Measurements from ENCODE around the gene MT2A.
A peak's percentile ranks its signal among the peaks of the same experiment; 100 is the strongest.
"Not testable (repeated sequence)": the region's sequence is repeated elsewhere in the genome, so short reads cannot be mapped to it uniquely, and the experiment has no call there.

Gene MT2A
- 8.8 to 16.5 reads per million in 2 donors for total RNA-seq

GRCh38 chr16:56608043-56608875 is at the start of gene MT2A:
MT2A (plus strand) TSS chr16:56608584; CDS start chr16:56608656, 72 bp downstream.
- DNase-seq, result peak; percentile 62 to 96 (median 79)

DNA sequence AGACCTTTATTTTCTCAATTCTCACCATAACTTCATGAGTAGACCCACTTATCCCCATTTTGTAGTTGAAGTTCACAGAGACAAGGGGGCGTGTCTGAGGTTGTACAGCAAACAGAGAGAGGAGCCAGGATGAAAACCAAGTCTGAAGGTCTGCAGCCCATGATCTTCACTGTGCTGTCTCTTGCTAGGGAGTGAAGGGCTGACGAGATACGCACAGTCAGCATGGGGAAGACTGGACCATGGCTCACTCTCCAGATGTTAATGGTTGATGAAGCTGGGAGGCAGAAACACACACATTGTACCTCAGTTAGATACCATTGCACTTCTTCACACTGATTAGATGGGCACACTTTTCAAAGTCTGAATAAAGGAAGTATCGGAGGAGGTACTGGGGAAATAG is 49.3 kb upstream of the MT2A start:
- no peak for DNase-seq

DNA sequence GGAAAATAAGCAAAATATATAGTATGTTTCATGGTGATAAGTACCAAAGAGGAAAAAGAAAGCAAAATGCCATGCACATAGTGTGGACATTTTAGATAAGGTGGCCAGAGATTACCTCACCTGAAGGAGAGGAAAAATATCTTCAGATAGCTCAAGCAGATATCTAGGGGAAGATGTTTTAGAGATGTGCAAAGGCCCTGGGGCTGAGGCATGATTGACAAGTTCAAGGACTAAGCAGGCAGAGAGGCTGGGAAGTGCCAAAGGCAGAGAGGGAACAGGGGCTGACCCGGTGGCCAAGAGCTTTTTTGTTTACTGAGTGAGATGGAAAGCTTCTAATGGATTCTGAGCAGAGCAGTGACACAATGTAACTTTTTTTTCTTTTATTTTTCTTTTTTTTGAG is 47.9 kb upstream of the MT2A start:
- DNase-seq, result no peak

GRCh38 chr16:56561126-56561525 is 47.3 kb upstream of the MT2A start:
- DNase-seq, result no peak

- DNase-seq, result no peak
These were observed 43.4 kb upstream of the MT2A start, which contains the start of gene MT4 for GRCh38 chr16:56564793-56565477. MT4 (plus strand) TSS chr16:56565073; CDS start chr16:56565129, 56 bp downstream.

DNA sequence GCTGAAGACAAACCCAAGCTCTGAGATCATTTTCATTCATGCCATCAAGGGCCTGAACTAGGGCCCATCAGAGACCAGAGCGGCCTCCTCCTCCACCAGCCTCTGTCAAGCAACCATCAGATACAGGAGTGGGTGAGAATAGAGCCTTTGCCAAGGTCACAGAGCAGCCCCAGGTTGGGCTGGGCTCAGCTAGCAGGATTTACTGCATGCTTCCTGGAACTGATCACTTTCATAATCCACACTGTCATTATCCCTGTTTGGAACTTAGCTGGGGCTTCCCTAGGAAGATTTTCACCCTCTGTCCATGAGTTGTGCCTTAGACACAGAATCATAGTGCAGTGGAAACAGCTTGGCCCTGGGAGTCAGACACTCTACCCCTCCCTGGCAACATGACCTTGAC is 38.4 kb upstream of the MT2A start:
- DNase-seq, result no peak

DNA sequence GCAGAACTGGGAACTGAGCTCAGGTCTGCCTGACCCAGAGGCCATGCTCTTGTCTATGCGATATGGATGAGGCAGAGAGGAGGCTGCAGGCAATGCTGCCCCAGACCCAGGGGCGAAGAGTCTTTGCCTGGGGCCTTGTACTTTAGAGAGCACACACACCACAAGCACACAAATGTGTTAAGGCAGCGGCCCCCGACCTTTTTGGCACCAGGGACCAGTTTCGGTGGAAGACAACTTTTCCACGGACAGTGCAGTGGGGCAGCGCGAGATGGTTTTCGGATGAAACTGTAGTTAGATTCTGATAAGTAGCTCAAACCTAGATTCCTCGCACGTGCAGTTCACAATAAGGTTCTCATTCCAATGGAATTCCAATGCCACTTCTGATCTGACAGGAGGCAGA is 36.9 kb upstream of the MT2A start:
- DNase-seq, result no peak

- DNase-seq, result no peak
These were observed 33.8 kb upstream of the MT2A start for GRCh38 chr16:56574625-56575024.

DNA sequence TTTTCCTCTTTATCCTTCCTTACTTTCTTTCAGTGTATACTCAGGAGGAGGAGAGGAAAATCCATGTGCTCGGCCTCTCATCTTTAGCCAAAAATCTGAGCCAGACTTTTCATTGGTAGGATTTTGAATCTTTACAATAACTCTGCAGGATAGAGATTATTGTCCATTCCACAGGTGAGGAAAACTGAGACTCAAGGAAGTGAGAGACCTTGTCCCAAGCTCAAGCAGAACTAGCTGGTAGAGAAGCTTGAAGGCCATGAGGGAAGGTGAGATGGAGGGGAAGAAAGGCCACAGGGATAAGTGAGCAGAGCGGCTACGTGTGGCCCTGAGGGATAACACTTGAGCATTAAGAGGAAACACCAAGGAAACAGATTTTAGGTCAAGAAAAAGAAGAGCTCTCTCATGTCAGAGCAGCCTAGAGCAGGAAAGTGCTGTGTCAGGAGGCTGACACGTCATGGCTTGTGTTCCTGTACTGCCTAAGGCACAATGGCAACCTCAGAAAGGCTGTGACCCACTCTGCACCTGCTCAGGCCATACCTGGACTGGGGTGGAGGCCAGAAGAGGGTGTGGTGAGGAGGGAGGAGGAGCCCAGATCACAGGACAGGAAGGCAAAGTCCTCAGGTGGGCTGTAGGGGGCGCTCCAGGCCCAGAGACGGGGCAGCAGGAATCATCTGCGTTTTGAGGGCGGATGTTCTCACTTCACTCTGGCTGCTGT is 31.6 kb upstream of the MT2A start:
- peak; percentile 77 to 85 (median 81) for DNase-seq

DNA sequence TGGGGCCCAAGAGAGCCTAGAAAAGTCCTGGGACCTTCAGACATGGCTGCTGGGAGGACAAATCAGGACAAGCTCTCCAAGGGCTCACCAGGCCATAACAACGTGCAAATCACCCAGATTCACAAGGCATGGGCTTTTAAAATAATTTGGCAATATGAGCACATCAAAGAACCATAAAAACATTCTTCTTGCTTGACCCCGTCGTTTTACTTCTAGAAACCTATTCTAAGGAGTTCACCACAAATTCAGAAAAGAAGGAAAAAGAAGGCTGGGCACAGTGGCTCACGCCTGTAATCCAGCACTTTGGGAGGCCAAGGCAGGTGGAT is 31.1 kb upstream of the MT2A start:
- DNase-seq, result no peak

- DNase-seq, result no peak
These were observed 27.9 kb upstream of the MT2A start for GRCh38 chr16:56580391-56581048.

DNA sequence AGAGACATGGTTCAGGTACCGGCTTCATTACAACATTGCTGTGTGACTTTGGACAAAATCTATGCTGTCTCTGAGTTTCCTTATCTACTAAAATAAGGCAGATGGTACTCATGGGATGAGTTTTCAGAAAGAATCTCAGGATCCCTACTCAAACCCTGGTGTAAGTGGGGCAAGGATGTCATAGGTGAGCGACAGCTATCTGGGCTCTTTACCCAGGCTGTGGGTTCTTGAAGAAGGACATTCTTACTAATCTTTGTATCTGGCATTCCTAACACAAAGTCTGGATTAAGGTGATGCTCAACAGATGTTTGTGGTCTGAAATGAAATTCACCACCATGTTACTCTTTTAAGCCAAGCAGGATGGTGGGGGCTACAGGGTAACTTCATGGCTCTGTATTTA is 25.5 kb upstream of the MT2A start:
- not testable (repeated sequence) for DNase-seq

- DNase-seq, result no peak
These were observed 24.8 kb upstream of the MT2A start for GRCh38 chr16:56583351-56584168.

DNA sequence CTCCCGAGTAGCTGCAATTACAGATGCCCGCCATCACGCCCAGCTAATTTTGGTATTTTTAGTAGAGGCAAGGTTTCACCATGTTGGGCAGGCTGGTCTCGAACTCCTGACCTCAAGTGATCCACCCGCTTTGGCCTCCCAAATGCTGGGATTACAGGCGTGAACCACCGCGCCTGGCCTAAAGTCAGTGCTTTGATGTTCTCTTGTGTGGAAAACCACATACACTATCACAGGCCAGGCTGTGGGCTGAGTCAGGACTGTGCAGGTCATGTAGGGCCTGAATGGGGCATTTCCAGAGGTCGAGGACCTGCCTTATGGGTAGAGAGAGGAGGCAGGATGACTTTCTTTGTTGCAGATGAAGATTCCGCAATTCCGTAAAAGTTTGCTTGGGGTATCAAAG is 24.1 kb upstream of the MT2A start:
- DNase-seq, result no peak

DNA sequence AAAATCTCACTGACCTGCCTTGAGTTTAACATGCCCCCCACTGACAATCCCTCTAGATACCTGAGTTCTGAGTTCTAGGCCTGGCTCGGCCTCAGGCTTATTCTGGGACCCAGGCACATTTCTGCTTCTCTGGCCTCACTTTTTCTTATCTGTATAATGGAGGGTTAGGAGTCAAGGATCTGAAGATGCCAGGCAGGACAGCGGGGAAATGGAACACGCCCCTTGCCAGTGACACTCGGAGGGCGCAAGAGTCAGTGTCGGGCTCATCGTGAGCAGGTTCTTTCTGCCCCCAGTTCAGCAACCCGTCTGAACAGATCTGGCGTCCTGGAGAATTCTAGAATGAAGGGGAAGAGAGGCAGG is 19.6 kb upstream of the MT2A start:
- no peak for DNase-seq

GRCh38 chr16:56589141-56590039 is 19.0 kb upstream of the MT2A start, which contains the start of gene MT3:
MT3 (plus strand) TSS chr16:56589528; CDS start chr16:56589591, 63 bp downstream.
- peak in 2 of 5 experiments; percentile 11 to 76 for DNase-seq

DNA sequence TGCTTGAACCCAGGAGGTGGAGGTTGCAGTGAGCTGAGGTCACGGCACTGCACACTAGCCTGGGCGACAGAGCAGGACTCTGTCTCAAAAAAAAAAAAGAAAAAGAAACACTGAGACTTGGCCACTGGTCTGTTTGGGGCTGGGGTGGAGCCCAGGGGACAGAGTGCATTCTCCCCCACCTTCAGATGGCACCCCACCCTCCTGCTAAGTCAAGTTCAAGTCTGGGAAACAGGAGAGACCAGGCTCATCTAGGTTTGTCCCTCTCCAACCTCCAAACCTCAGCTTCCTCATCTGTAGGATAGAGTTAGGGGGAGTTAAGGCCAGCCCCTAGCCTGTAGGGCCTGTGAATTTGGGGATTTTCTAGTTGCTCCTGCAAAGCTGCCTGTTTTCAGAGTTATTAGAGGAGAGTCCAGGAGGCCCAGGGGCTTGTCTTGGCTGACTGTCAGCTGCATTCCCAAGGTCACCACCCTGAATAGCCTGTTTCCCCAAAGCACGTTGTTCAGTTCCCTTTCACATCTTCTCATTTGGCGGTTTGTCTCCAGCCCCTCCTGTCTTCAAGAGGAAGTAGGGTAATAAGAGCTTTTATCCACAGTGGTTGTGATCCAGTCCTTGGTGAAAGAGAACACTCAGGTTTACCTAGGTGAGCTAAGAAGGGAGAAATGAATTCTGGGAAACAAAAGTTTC is 16.9 kb upstream of the MT2A start:
- DNase-seq, result no peak

GRCh38 chr16:56593573-56594291 is 14.7 kb upstream of the MT2A start:
- DNase-seq, result no peak

DNA sequence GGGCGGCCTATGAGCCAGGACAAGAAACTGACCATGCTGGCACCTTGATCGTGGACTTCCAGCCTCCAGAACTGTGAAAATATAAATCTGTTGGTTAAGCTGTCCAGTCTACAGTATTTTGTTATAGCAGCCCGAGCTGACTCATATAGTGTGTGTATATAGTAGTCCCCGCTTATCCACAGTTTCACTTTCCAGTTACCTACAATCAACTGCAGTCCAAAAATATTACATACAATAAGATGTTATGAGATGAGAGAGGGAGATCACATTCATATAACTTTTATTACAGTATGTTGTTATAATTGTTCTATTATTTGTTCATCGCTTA is 14.1 kb upstream of the MT2A start:
- no peak for DNase-seq

All from T-helper 2 cell (primary cell).